ENCODE results near the gene AARS1. TPM values are rescaled to one million over a fixed set of nuclear protein-coding genes. Genes with fewer than 3 reads are reported as not detected.
"Not testable (repeated sequence)": the region's sequence is repeated elsewhere in the genome, so short reads cannot be mapped to it uniquely, and the experiment has no call there.

AARS1 gene
- 10 to 100 TPM; 97.4 to 99.8 TPM for total RNA-seq

- Mint-ChIP-seq H3K4me1 (peaks cover 32% of the 10 kb centered on the region), H3K27me3 (no peaks in the 10 kb centered on the region)
Observed at GRCh38 chr16:70289229-70290094, at the start of gene AARS1. AARS1 (minus strand) TSS chr16:70289506; CDS start chr16:70282763, 6,743 bp downstream.

DNA sequence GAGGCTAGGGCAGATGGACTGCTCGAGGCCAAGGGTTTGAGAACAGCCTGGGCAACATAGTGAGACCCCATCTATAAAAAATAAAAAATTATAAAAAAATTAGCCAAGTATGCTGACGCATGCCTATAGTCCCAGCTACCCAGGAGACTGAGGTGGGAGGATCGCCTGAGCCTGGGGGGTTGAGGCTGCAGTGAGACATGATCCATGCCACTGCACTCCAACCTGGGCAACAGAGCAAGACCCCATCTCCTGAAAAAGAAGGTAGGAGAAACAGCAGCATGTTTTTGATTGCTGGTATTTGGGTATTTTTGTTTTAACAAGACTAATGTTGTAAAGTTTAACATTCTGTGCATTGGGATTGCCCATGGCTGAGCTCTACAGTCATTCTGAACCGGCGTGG is 48.5 kb upstream of the AARS1 start:
- Mint-ChIP-seq H3K27me3 (no peaks in the 10 kb centered on the region), H3K36me3 (ENCODE audit: low read depth) (peaks cover 12% of the 10 kb centered on the region), H3K27ac (no peak overlapping the region), H3K4me3 (no peak overlapping the region), H3K9me3 (no peaks in the 10 kb centered on the region), H3K4me1 (no peaks in the 10 kb centered on the region)
- CTCF ChIA-PET = interaction anchor here (1.0 to 1.2 kb wide), 2 partner anchors 9 to 13 kb away, joined by 3 to 4 read pairs; partner anchors contain the start of gene DDX19A
- POLR2A ChIA-PET = no interaction called here
- DNase-seq = no peak

More at GRCh38 chr16:70289229-70290094, at the start of gene AARS1:
- H3K9me3 Mint-ChIP-seq = no peaks in the 10 kb centered on the region
- H3K36me3 Mint-ChIP-seq (ENCODE audit: low read depth) = peaks cover 17% of the 10 kb centered on the region
- H3K4me3 Mint-ChIP-seq = peak within 1 kb of the TSS; percentile 100
- ChIA-PET CTCF (interaction anchor here (0.6 to 1.5 kb wide), 8 partner anchors 8 to 60 kb away, joined by 3 to 4 read pairs (median 3); partner anchors contain the start of gene EXOSC6), POLR2A (interaction anchor here (0.6 to 1.3 kb wide), 3 partner anchors 57 to 235 kb away, joined by 3 to 6 read pairs (median 4); partner anchors contain the start of gene DDX19A)
- peak; percentile 97 for DNase-seq
- H3K27ac Mint-ChIP-seq = peak within 1 kb of the TSS; percentile 100

- H3K36me3 Mint-ChIP-seq (ENCODE audit: low read depth) = peaks cover 18% of the 10 kb centered on the region
- H3K4me1 Mint-ChIP-seq, DNase-seq, H3K9me3 Mint-ChIP-seq, POLR2A ChIA-PET, H3K4me3 Mint-ChIP-seq, H3K27ac Mint-ChIP-seq, H3K27me3 Mint-ChIP-seq: not testable (repeated sequence)
- CTCF ChIA-PET = interaction anchor here (0.9 kb wide), 1 partner anchor 23 kb away, joined by 3 read pairs; no protein-coding TSS in a partner anchor
Observed at GRCh38 chr16:70332728-70333127, 43.4 kb upstream of the AARS1 start.

GRCh38 chr16:70331588-70332358 is 42.5 kb upstream of the AARS1 start:
- H3K4me1 Mint-ChIP-seq = peaks cover 3% of the 10 kb centered on the region
- ChIA-PET CTCF (interaction anchor here (0.7 to 0.9 kb wide), 3 partner anchors 12 to 322 kb away, joined by 3 to 4 read pairs (median 3); no protein-coding TSS in a partner anchor), POLR2A (no interaction called here)
- no peaks in the 10 kb centered on the region for H3K9me3 Mint-ChIP-seq
- no peak overlapping the region for H3K4me3 Mint-ChIP-seq
- H3K36me3 Mint-ChIP-seq (ENCODE audit: low read depth) = peaks cover 18% of the 10 kb centered on the region
- no peak overlapping the region for H3K27ac Mint-ChIP-seq
- no peaks in the 10 kb centered on the region for H3K27me3 Mint-ChIP-seq
- DNase-seq = no peak

DNA sequence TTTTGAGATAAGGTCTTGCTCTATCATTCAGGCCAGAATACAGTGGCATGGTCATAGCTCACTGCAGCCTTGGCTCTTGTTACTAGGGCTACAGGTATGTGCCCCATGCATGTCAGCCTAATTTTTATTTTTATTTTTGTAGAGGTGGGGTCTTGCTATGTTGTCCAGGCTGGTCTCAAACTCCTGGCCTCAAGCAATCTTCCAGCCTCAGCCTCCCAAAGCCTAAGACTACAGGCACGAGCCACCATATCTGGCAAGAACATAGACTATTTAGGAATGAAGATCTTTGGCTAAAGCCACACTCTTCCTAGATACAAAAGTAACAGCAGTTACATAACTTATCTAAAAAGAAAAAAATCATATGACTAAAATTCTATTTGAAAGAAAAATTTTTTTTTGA is 41.8 kb upstream of the AARS1 start:
- H3K4me3 Mint-ChIP-seq = no peak overlapping the region
- H3K27me3 Mint-ChIP-seq = no peaks in the 10 kb centered on the region
- ChIA-PET CTCF (interaction anchor here (0.9 kb wide), 1 partner anchor 12 kb away, joined by 4 read pairs; no protein-coding TSS in a partner anchor), POLR2A (no interaction called here)
- H3K36me3 Mint-ChIP-seq (ENCODE audit: low read depth) = peaks cover 17% of the 10 kb centered on the region
- no peak overlapping the region for H3K27ac Mint-ChIP-seq
- no peaks in the 10 kb centered on the region for H3K9me3 Mint-ChIP-seq
- peaks cover 3% of the 10 kb centered on the region for H3K4me1 Mint-ChIP-seq
- DNase-seq = no peak

GRCh38 chr16:70324998-70325747 is 35.9 kb upstream of the AARS1 start:
- H3K4me1 Mint-ChIP-seq = no peaks in the 10 kb centered on the region
- POLR2A ChIA-PET = no interaction called here
- H3K9me3 Mint-ChIP-seq = no peaks in the 10 kb centered on the region
- no peaks in the 10 kb centered on the region for H3K27me3 Mint-ChIP-seq
- no peak overlapping the region for H3K27ac Mint-ChIP-seq
- peaks cover 20% of the 10 kb centered on the region for H3K36me3 Mint-ChIP-seq (ENCODE audit: low read depth)
- CTCF ChIA-PET = interaction anchor here (0.5 to 1.8 kb wide), 6 partner anchors 8 to 62 kb away, joined by 3 to 5 read pairs (median 4); no protein-coding TSS in a partner anchor
- DNase-seq = no peak
- no peak overlapping the region for H3K4me3 Mint-ChIP-seq

DNA sequence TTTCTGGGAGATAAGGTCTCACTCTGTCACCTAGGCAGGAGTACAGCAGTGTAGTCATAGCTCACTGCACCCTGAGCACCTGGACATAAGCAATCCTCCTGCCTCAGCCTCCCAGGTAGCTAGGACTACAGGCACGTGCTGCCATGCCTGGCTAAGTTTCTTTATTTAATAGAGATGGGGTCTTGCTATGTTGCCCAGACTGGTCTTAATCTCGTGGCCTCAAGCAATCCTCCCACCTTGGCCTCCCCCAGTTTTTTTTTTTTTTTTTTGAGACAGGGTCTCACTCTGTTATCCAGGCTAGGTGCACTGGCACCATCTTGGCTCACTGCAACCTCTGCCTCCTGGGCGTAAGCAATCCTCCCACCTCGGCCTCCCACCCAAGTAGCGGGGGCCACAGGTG is 30.8 kb upstream of the AARS1 start:
- Mint-ChIP-seq H3K9me3 (no peaks in the 10 kb centered on the region), H3K27ac (no peak overlapping the region)
- CTCF ChIA-PET = interaction anchor here (0.6 to 1.1 kb wide), 3 partner anchors 11 to 241 kb away, joined by 3 to 4 read pairs (median 3); no protein-coding TSS in a partner anchor

DNA sequence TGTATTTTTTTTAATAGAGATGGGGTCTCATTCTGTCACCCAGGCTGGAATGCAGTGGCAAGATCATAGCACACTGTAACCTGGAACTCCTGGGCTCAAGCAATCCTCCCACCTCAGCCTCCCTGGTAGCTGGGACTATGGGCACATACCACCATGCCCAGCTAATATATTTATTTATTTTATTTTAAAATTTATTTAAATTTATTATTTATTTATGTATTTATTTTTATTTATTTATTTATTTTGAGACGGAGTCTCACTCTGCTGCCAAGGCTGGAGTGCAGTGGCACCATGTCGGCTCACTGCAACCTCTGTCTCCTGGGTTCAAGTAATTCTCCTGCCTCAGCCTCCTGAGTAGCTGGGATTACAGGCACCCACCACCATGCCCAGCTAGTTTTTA is 18.4 kb upstream of the AARS1 start:
- CTCF ChIA-PET = interaction anchor here (0.8 to 1.4 kb wide), 3 partner anchors 8 to 40 kb away, joined by 3 to 5 read pairs (median 4); partner anchors contain the start of gene DDX19B
- H3K27me3 Mint-ChIP-seq; H3K36me3 Mint-ChIP-seq (ENCODE audit: low read depth); POLR2A ChIA-PET; H3K9me3 Mint-ChIP-seq; H3K4me3 Mint-ChIP-seq; DNase-seq; H3K27ac Mint-ChIP-seq: not testable (repeated sequence)
- H3K4me1 Mint-ChIP-seq = peaks cover 16% of the 10 kb centered on the region

More for the DNA sequence above, 30.8 kb upstream of the AARS1 start:
- Mint-ChIP-seq H3K36me3 (ENCODE audit: low read depth) (peaks cover 21% of the 10 kb centered on the region), H3K27me3 (no peaks in the 10 kb centered on the region), H3K4me3 (no peak overlapping the region), H3K4me1 (no peaks in the 10 kb centered on the region)
- POLR2A ChIA-PET = no interaction called here
- no peak for DNase-seq

- ChIA-PET CTCF (interaction anchor here (0.5 to 1.5 kb wide), 7 partner anchors 11 to 422 kb away, joined by 3 to 4 read pairs (median 3); no protein-coding TSS in a partner anchor), POLR2A (no interaction called here)
- Mint-ChIP-seq H3K9me3 (no peaks in the 10 kb centered on the region), H3K27ac (no peak overlapping the region), H3K4me1 (peaks cover 22% of the 10 kb centered on the region), H3K4me3 (no peak overlapping the region), H3K36me3 (ENCODE audit: low read depth) (peaks cover 16% of the 10 kb centered on the region), H3K27me3 (no peaks in the 10 kb centered on the region)
- no peak for DNase-seq
Observed at GRCh38 chr16:70306880-70307279, 17.6 kb upstream of the AARS1 start.

DNA sequence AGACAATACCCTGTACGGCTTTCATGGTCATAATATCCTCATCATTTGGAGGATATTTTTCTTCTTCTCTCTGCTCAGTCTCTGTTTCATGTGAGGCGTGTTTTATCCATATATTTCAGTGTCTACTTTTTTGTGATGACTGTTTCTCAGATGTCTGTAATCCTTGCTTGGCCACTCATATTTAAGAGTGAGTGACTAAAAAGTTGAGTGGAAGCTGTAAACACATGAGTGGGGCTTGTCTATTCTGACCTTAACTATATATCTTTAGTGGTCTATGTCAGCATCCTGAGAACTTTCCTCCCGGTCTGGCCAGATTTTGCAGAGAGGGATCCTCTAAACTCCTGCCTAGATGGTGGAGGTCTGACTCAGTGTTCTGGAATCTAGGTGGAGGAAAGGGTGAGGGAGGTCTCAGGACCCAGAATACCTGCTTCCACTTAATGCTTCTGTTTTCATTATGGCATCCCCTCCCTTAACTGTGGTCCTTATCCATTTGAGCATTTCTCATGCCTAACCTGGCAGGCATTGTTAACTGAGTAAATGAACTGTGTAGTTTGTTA is 15.7 kb upstream of the AARS1 start:
- Mint-ChIP-seq H3K27ac (no peak overlapping the region), H3K9me3 (peaks cover 8% of the 10 kb centered on the region), H3K4me3 (no peak overlapping the region), H3K27me3 (no peaks in the 10 kb centered on the region), H3K4me1 (peaks cover 39% of the 10 kb centered on the region), H3K36me3 (ENCODE audit: low read depth) (peaks cover 34% of the 10 kb centered on the region)
- DNase-seq = no peak
- ChIA-PET POLR2A (no interaction called here), CTCF (no interaction called here)

DNA sequence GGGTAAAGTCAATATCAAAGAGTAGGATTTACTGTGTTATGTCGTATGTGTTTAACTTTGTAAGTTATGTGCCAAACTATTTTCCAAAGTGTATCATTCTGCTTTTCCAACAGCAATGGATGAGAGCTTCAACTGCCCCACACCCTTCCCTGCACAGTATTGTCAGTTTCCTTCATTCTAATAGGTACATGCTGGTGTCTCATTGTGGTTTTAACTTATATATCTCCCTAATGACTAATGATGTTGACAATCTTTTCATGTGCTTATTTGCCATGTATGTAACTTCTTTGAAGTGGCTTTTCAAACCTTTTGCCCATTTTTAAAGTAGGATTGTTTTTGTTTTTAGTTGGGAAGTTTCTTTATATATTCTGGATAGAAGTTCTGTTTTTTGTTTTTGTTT is 13.4 kb upstream of the AARS1 start:
- Mint-ChIP-seq H3K27ac (no peak overlapping the region), H3K4me3 (no peak overlapping the region), H3K27me3 (no peaks in the 10 kb centered on the region), H3K9me3 (peaks cover 8% of the 10 kb centered on the region), H3K4me1 (peaks cover 49% of the 10 kb centered on the region), H3K36me3 (ENCODE audit: low read depth) (peaks cover 37% of the 10 kb centered on the region)
- ChIA-PET CTCF (no interaction called here), POLR2A (no interaction called here)
- DNase-seq = no peak

GRCh38 chr16:70301121-70301520 is 11.8 kb upstream of the AARS1 start:
- POLR2A ChIA-PET = interaction anchor here (0.7 kb wide), 1 partner anchor 45 kb away, joined by 3 read pairs; no protein-coding TSS in a partner anchor
- Mint-ChIP-seq H3K9me3 (peaks cover 8% of the 10 kb centered on the region), H3K4me3 (peak overlapping the region; percentile 90), H3K27ac (no peak overlapping the region), H3K27me3 (no peaks in the 10 kb centered on the region), H3K4me1 (peaks cover 49% of the 10 kb centered on the region), H3K36me3 (ENCODE audit: low read depth) (peaks cover 37% of the 10 kb centered on the region)
- DNase-seq = no peak
- CTCF ChIA-PET = interaction anchor here (1.3 kb wide), 1 partner anchor 11 kb away, joined by 3 read pairs; no protein-coding TSS in a partner anchor
